ENCODE data around the gene NFIA. TPM values are rescaled to one million over a fixed set of nuclear protein-coding genes. Genes with fewer than 3 reads are reported as not detected.

The NFIA gene
- total RNA-seq, 1 experiment from 2014 or later = 65.4 TPM

- Histone ChIP-seq H3K9me3 (ENCODE audit: low read depth, low read length, poor library complexity, severe bottlenecking) (no peaks in the 10 kb centered on the region), H3K27ac (ENCODE audit: low read depth, low read length, poor library complexity, severe bottlenecking) (no peak overlapping the region), H3K4me3 (ENCODE audit: low read depth, low read length, poor library complexity, severe bottlenecking) (no peak overlapping the region), H3K27me3 (replicated peaks; ENCODE audit: insufficient read depth, low read depth, low read length, poor library complexity) (no peaks in the 10 kb centered on the region), H3K36me3 (ENCODE audit: insufficient read depth, low read length, poor library complexity, severe bottlenecking) (no peaks in the 10 kb centered on the region), H3K4me1 (ENCODE audit: insufficient read depth, low read length, poor library complexity, severe bottlenecking) (no peaks in the 10 kb centered on the region)
- BruUV-seq (replicated peaks) = no TSS peak
- no peak for DNase-seq (ENCODE audit: low spot score)
- POLR2A ChIA-PET (ENCODE audit: low non-redundant PET) = no interaction called here
- TF ChIP-seq CTCF (conservative IDR thresholded peaks at IDR 0.05; ENCODE audit: low read depth, low read length) = no peak
- TF ChIP-seq EZH2 (IDR thresholded peaks at IDR 0.05; ENCODE audit: borderline replicate concordance, low read depth, low read length, poor library complexity, severe bottlenecking) = no peak
- intact Hi-C loops (cut with micrococcal nuclease; ENCODE audit: unreplicated experiment) = no loop called here
- CTCF ChIA-PET = no interaction called here
Observed at GRCh38 chr1:61419657-61420056, 337.3 kb downstream of the NFIA start.

GRCh38 chr1:61420243-61420642, 337.9 kb downstream of the NFIA start:
- H3K27me3 ChIP-seq (replicated peaks; ENCODE audit: insufficient read depth, low read depth, low read length, poor library complexity) = no peaks in the 10 kb centered on the region
- no peak for DNase-seq (ENCODE audit: low spot score)
- intact Hi-C loops (cut with micrococcal nuclease; ENCODE audit: unreplicated experiment) = no loop called here
- ChIA-PET POLR2A (ENCODE audit: low non-redundant PET) (no interaction called here), CTCF (no interaction called here)
- TF ChIP-seq CTCF (conservative IDR thresholded peaks at IDR 0.05; ENCODE audit: low read depth, low read length) (no peak), EZH2 (IDR thresholded peaks at IDR 0.05; ENCODE audit: borderline replicate concordance, low read depth, low read length, poor library complexity, severe bottlenecking) (no peak)
- no peak overlapping the region for H3K4me3 ChIP-seq (ENCODE audit: low read depth, low read length, poor library complexity, severe bottlenecking)
- H3K9me3 ChIP-seq (ENCODE audit: low read depth, low read length, poor library complexity, severe bottlenecking) = no peaks in the 10 kb centered on the region
- no TSS peak for BruUV-seq (replicated peaks)
- H3K4me1 ChIP-seq (ENCODE audit: insufficient read depth, low read length, poor library complexity, severe bottlenecking) = no peaks in the 10 kb centered on the region
- H3K27ac ChIP-seq (ENCODE audit: low read depth, low read length, poor library complexity, severe bottlenecking) = no peak overlapping the region
- H3K36me3 ChIP-seq (ENCODE audit: insufficient read depth, low read length, poor library complexity, severe bottlenecking) = no peaks in the 10 kb centered on the region

- no TSS peak for BruUV-seq (replicated peaks)
- no peaks in the 10 kb centered on the region for H3K27me3 ChIP-seq (replicated peaks; ENCODE audit: insufficient read depth, low read depth, low read length, poor library complexity)
- DNase-seq (ENCODE audit: low spot score) = no peak
- TF ChIP-seq EZH2 (IDR thresholded peaks at IDR 0.05; ENCODE audit: borderline replicate concordance, low read depth, low read length, poor library complexity, severe bottlenecking) (no peak), CTCF (conservative IDR thresholded peaks at IDR 0.05; ENCODE audit: low read depth, low read length) (no peak)
- no peak overlapping the region for H3K27ac ChIP-seq (ENCODE audit: low read depth, low read length, poor library complexity, severe bottlenecking)
- no peaks in the 10 kb centered on the region for H3K36me3 ChIP-seq (ENCODE audit: insufficient read depth, low read length, poor library complexity, severe bottlenecking)
- POLR2A ChIA-PET (ENCODE audit: low non-redundant PET) = no interaction called here
- CTCF ChIA-PET = no interaction called here
- intact Hi-C loops (cut with micrococcal nuclease; ENCODE audit: unreplicated experiment) = no loop called here
- H3K9me3 ChIP-seq (ENCODE audit: low read depth, low read length, poor library complexity, severe bottlenecking) = no peaks in the 10 kb centered on the region
- no peak overlapping the region for H3K4me3 ChIP-seq (ENCODE audit: low read depth, low read length, poor library complexity, severe bottlenecking)
- no peaks in the 10 kb centered on the region for H3K4me1 ChIP-seq (ENCODE audit: insufficient read depth, low read length, poor library complexity, severe bottlenecking)
Observed at GRCh38 chr1:61420909-61421835, 338.8 kb downstream of the NFIA start.
